ENCODE results near the gene SLX9.
"Not testable (repeated sequence)": the region's sequence is repeated elsewhere in the genome, so short reads cannot be mapped to it uniquely, and the experiment has no call there.

The SLX9 gene

DNA sequence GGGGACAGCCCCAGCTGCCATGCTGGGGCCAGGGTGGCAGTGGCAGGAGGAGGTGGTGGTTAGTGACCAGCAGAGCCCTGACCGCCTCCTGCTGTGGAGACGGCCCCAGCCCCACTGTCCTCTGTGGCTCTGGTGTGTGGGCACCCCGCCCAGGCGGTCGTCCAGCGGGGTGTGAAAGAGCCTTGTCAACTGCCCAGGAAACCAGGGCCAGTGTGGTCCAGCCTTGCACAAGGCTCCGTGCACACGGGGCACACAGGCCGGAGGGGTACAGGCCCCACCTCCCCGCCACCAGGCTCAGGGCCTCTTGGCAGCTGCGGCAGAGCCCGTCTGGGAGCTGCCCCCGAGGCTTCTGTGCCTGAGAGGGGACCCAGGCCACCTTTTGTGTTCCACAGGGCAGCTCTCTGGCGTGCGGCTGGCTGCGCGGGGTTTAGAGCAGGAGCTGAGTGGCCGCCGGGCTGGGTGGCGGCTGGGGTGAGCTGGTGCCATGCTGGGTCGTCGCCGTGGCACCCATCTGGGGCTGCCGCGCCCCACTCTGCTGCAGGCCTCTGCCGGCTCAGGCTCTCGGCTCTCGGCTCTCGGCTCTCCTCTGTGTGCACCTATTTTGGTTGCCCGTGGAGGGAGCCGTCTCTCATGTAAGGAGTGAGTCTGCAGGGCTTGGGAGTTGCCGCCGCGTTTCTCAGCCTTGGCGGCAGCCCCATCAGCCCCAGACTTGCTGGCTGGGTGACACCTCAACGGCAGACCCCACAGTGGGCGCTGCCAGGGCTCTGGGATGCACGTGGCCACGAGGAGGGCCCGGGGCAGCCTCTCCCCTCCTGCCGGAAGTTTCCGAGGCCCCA is 36.1 kb downstream of the SLX9 start:
- H3K27ac ChIP-seq = no peak overlapping the region
- TF ChIP-seq ZFX (IDR thresholded peaks at IDR 0.05; ENCODE audit: borderline replicate concordance) = no peak
- TF ChIP-seq, protein P1, sequence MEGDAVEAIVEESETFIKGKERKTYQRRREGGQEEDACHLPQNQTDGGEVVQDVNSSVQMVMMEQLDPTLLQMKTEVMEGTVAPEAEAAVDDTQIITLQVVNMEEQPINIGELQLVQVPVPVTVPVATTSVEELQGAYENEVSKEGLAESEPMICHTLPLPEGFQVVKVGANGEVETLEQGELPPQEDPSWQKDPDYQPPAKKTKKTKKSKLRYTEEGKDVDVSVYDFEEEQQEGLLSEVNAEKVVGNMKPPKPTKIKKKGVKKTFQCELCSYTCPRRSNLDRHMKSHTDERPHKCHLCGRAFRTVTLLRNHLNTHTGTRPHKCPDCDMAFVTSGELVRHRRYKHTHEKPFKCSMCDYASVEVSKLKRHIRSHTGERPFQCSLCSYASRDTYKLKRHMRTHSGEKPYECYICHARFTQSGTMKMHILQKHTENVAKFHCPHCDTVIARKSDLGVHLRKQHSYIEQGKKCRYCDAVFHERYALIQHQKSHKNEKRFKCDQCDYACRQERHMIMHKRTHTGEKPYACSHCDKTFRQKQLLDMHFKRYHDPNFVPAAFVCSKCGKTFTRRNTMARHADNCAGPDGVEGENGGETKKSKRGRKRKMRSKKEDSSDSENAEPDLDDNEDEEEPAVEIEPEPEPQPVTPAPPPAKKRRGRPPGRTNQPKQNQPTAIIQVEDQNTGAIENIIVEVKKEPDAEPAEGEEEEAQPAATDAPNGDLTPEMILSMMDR (IDR thresholded peaks at IDR 0.05) = no peak

- TF ChIP-seq, protein P1 (IDR thresholded peaks at IDR 0.05) = peak; percentile 22
- not testable (repeated sequence) for H3K27ac ChIP-seq
These were observed 36.9 kb downstream of the SLX9 start for GRCh38 chr21:44976556-44977393.

DNA sequence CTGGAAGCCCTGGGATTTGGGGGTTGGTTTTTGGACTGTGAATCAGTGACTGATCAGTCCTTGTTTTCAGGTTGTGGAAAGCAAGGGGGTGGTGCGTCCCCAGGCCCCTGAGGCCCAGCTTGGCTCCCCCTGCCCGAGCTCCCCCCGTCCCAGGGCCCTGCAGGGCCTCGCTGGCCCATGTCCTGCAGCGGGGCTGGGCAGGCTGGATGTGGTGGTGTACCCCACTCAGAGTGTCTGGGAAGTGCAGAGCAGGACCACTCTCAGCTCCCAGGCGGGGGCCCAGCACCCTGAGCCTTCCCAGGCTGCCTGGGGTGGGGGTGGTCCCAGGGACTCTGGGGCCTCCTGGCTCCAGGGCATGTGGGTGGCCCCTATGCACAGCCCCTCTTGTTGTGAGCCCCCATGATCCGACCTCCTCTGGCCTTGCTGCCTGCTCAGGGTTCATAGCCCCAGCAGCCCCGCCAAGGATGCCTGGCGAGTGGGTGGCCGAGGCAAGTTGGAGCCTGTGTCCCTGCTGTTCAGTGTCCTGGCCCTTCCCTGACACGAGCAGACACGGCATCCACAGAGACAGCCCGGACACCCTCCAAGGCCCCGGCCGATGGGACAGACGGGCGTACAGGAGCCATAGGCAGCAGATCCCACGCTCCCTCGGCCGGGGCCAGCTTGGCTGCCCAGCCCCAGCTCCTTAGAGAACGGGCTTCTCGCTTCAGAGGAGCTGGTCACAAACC is 37.9 kb downstream of the SLX9 start:
- TF ChIP-seq, protein P1 (IDR thresholded peaks at IDR 0.05) = no peak
- no peak for TF ChIP-seq ZFX (IDR thresholded peaks at IDR 0.05; ENCODE audit: borderline replicate concordance)
- H3K27ac ChIP-seq = no peak overlapping the region

DNA sequence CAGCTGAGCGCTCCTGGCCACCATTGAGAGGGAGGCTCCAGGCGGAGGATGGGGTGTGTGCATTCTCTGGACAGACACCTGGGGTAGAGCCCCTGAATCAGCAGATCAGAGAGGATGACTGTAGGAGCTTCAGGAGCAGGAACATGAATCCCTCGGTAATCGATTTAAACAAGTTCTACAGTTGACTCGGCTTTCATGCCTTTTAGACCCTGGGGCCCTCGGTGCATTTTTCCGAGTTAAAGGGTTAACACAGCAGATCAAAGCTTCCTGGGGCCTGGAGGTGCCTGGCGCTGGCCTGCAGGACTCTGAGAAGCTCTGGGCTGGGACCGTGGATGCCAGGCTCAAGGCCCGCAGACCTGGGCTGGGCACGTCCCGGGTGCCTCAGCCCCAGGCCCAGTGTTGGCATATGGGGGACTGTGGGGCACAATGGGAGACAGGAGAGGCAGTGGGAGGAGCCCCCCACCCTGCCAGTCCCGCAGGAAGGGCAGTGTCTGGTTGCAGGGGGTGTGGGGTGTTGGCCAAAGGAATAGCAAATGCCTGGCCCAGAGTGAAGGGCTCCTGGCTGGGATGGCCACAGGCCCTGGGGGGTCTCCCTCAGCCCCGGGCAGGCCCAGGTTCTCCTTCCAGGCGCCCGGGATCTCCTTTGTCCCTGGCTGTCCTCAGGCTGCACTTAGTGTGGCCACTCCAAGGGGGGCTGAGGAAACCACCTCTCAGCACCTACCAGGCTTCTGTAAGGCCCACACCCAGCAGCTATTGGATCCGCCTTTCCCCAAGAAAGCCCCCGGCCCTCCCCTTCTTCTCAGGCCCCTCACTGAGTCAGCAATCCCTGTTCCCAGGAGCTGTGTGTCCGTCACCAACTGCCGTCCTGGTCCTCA is 40.1 kb downstream of the SLX9 start:
- H3K27ac ChIP-seq = no peak overlapping the region
- TF ChIP-seq, protein P1 (IDR thresholded peaks at IDR 0.05) = no peak
- TF ChIP-seq ZFX (IDR thresholded peaks at IDR 0.05; ENCODE audit: borderline replicate concordance) = no peak

GRCh38 chr21:44980562-44981489 is 41.0 kb downstream of the SLX9 start:
- no peak for TF ChIP-seq ZFX (IDR thresholded peaks at IDR 0.05; ENCODE audit: borderline replicate concordance)
- TF ChIP-seq, protein P1 (IDR thresholded peaks at IDR 0.05) = no peak
- no peak overlapping the region for H3K27ac ChIP-seq
